Activated T-cell treated with anti-CD3 and anti-CD28 coated beads, Interleukin-2, amount 50 U/mL, for 24 hours (primary cell): ENCODE measurements around the gene KIAA0930.
A peak's percentile ranks its signal among the peaks of the same experiment; 100 is the strongest.

Experiments used
- DNase-seq: peaks from one replicate; pipeline ENCODE4 v3.0.0-alpha.2; 2020
- H3K27ac Mint-ChIP-seq: 2 replicates; pipeline ENCODE4 v1.8.0; 2020; ENCODE audit warnings: mild to moderate bottlenecking, mixed read lengths
- H3K27me3 Mint-ChIP-seq: 2 replicates; pipeline ENCODE4 v1.8.0; 2020; ENCODE audit warnings: mixed read lengths
- H3K36me3 Mint-ChIP-seq: 2 replicates; pipeline ENCODE4 v1.8.0; 2020; ENCODE audit warnings: low read depth, mixed read lengths
- H3K4me1 Mint-ChIP-seq: 2 replicates; pipeline ENCODE4 v1.8.0; 2020; ENCODE audit warnings: low read depth, mixed read lengths
- H3K4me3 Mint-ChIP-seq: 2 replicates; pipeline ENCODE4 v1.8.0; 2020; ENCODE audit warnings: mild to moderate bottlenecking, moderate library complexity, mixed read lengths
- H3K9me3 Mint-ChIP-seq: 2 replicates; pipeline ENCODE4 v1.8.0; 2020; ENCODE audit warnings: mixed read lengths

Gene KIAA0930

DNA sequence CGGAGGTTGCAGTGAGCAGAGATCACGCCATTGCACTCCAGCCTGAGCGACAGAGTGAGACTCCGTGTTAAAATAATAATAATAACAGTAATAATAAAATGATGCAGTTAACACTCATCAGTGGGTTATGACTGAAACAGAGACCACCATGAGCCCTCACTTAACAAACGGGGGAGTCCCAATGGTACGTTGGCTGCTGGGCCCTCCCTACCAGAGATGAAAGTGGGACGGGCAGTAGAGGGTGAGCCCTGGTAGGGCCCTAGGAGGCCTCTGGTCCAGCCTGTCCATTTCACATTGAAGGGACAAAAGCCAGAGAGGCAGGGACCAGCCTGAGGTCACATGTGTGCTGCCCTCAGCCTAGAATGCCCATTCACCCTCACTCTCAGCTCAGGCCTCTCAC is 13.7 kb upstream of the KIAA0930 start:
- H3K27ac Mint-ChIP-seq, result peak overlapping the region; percentile 88
- no peak overlapping the region for H3K4me3 Mint-ChIP-seq
- H3K36me3 Mint-ChIP-seq, result no peaks in the 10 kb centered on the region
- peaks cover 19% of the 10 kb centered on the region for H3K4me1 Mint-ChIP-seq
- DNase-seq, result no peak
- no peaks in the 10 kb centered on the region for H3K9me3 Mint-ChIP-seq
- H3K27me3 Mint-ChIP-seq, result no peaks in the 10 kb centered on the region

- H3K27me3 Mint-ChIP-seq, result no peaks in the 10 kb centered on the region
Observed at GRCh38 chr22:45253039-45253641, 12.4 kb upstream of the KIAA0930 start.

DNA sequence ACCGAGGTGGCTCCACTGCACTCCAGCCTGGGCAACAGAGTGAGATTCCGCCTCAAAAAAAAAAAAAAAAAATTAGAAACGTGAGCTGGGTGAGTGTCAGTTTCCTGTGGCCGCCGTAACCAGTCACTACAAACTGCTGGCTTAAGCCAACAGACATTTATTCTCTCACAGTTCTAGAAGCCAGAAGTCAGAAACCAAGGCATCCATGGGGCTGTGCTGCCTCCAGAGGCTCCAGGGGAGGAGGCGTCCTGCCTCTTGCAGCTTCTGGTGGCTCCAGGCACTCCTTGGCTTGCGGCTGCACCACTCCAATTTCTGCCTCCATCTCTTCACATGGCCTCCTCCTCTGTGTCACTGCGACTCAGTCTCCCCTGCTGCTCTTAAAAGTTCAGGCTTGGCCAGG is 11.1 kb upstream of the KIAA0930 start:
- no peak for DNase-seq
- Mint-ChIP-seq H3K4me1 (peaks cover 25% of the 10 kb centered on the region), H3K27ac (no peak overlapping the region), H3K27me3 (no peaks in the 10 kb centered on the region), H3K36me3 (no peaks in the 10 kb centered on the region), H3K9me3 (no peaks in the 10 kb centered on the region), H3K4me3 (no peak overlapping the region)

More at GRCh38 chr22:45253039-45253641, 12.4 kb upstream of the KIAA0930 start:
- DNase-seq, result no peak
- H3K36me3 Mint-ChIP-seq, result no peaks in the 10 kb centered on the region
- no peak overlapping the region for H3K4me3 Mint-ChIP-seq
- peaks cover 23% of the 10 kb centered on the region for H3K4me1 Mint-ChIP-seq
- H3K27ac Mint-ChIP-seq, result no peak overlapping the region
- H3K9me3 Mint-ChIP-seq, result no peaks in the 10 kb centered on the region

DNA sequence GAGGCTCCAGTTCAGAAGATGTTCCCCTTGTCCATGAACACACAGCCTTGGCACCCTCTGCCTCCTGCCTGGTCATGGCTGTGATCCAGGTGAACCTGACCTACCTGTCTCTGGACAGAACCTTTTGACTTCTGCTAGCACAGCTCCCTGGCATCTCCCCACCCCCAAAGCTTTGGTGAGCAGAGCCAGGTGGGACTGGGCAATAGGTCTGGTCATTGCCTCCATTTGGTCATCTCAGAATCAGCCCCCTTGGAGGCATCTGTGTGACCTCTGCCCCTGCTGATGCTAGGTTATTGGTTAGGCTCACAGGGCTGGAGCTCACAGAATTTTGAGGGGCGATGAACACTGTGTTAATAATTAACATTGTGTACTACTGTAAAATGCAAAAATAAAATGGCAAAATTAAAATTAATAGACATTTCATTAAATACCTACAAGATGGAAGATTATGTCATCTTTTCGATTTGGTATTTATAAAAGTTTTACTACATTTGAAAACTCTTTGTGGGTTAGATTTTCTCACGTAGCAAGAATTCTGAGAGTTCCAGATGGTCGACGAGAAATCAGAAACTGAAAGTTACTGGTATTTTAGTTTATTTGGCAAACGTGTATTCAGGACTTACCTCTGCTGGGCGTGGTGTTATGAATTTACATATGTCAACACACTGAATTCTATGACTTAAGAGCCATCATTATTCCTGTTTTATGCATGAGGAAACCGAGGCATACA is 8.3 kb upstream of the KIAA0930 start:
- H3K4me3 Mint-ChIP-seq, result no peak overlapping the region
- peaks cover 15% of the 10 kb centered on the region for H3K4me1 Mint-ChIP-seq
- H3K9me3 Mint-ChIP-seq, result no peaks in the 10 kb centered on the region
- no peak overlapping the region for H3K27ac Mint-ChIP-seq
- DNase-seq, result no peak
- H3K27me3 Mint-ChIP-seq, result no peaks in the 10 kb centered on the region
- no peaks in the 10 kb centered on the region for H3K36me3 Mint-ChIP-seq

- Mint-ChIP-seq H3K36me3 (no peaks in the 10 kb centered on the region), H3K4me1 (peaks cover 18% of the 10 kb centered on the region), H3K27ac (peak overlapping the region; percentile 63), H3K27me3 (no peaks in the 10 kb centered on the region), H3K4me3 (no peak overlapping the region), H3K9me3 (no peaks in the 10 kb centered on the region)
- no peak for DNase-seq
Observed at GRCh38 chr22:45246060-45246985, 5.6 kb upstream of the KIAA0930 start.

DNA sequence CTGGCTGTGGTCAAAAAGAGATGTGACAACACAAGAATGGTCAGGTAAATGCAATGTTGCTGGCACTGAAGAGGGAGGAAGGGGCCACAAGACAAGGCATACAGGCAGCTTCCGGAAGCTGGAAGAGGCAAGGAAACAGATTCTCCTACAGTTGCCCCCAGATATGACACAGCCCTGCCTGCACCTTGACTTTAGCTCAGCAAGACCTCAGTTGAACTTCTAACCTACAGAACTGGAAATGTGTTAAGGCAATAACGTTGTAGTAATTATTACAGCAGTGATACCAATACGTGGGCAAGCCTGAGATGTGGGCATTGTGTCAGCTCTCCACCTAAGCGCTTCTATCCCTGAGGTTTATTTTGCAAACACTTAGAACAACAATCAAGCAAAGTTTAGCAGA is 4.2 kb upstream of the KIAA0930 start:
- no peak for DNase-seq
- Mint-ChIP-seq H3K9me3 (no peaks in the 10 kb centered on the region), H3K36me3 (peaks cover 2% of the 10 kb centered on the region), H3K4me3 (no peak overlapping the region), H3K27me3 (no peaks in the 10 kb centered on the region), H3K27ac (no peak overlapping the region), H3K4me1 (peaks cover 25% of the 10 kb centered on the region)

- no peaks in the 10 kb centered on the region for H3K27me3 Mint-ChIP-seq
- no peak for DNase-seq
- H3K27ac Mint-ChIP-seq, result no peak overlapping the region
Observed at GRCh38 chr22:45242778-45243191, 2.1 kb upstream of the KIAA0930 start.

DNA sequence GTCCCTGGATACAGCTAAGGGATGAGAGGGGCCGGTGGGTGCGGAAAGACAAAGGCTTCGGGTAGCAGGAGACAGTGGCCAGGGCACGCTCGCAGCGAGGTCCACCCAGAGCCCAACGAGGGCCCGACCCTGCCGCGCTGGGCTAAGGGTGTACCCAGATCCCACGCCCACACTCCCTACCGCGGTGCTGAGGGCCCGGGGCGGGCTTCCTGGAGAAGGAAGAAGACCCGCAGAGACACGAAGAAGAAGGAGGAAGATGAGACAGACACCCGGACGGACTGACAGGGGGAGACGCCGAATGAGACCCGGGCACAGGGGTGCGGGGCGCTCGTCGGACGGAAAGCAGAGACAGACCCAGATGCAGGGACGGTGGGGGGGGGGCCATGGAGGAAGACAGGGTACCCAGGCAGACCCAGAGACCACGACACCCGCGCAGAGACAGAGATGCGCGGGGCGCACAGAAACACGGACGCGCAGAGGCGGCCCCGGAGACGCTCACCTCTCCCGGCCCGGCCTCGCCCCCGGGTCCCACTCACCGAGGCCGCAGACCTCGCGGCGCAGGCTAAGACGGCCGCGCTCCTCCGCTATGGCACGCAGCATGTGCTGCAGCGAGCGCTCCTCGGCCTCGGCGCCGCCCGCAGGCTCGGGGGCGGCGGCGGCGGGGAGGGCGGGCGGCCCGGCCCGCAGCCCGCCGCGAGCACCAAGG is 437 bp downstream of the KIAA0930 start:
- H3K4me1 Mint-ChIP-seq, result peaks cover 31% of the 10 kb centered on the region
- no peaks in the 10 kb centered on the region for H3K9me3 Mint-ChIP-seq
- H3K4me3 Mint-ChIP-seq, result peak overlapping the region; percentile 89
- peak overlapping the region; percentile 85 for H3K27ac Mint-ChIP-seq
- peak; percentile 69 for DNase-seq
- no peaks in the 10 kb centered on the region for H3K27me3 Mint-ChIP-seq
- peaks cover 21% of the 10 kb centered on the region for H3K36me3 Mint-ChIP-seq

More at GRCh38 chr22:45242778-45243191, 2.1 kb upstream of the KIAA0930 start:
- peaks cover 12% of the 10 kb centered on the region for H3K36me3 Mint-ChIP-seq
- no peaks in the 10 kb centered on the region for H3K9me3 Mint-ChIP-seq
- no peak overlapping the region for H3K4me3 Mint-ChIP-seq
- peaks cover 33% of the 10 kb centered on the region for H3K4me1 Mint-ChIP-seq

DNA sequence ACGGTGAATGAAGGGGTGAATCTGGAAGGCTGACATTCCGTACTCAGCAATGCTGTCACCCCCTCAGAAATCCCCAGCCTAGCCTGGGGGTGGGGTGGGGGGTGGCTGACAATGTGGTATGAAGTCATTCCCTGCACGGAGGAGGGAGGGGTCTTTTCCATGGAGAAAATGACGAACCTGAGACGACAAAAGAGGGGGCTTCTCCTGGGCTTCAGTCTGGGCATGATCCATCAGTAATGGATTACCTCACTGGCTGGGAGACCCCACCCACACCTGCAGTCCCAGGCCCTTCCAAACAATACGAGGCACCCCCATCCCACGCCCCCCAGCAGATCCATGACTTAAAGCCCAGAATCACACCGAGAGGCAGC is 1.0 kb downstream of the KIAA0930 start:
- H3K4me1 Mint-ChIP-seq, result peaks cover 31% of the 10 kb centered on the region

GRCh38 chr22:45238957-45239680 is 1.6 kb downstream of the KIAA0930 start:
- Mint-ChIP-seq H3K4me3 (peak overlapping the region; percentile 89), H3K4me1 (peaks cover 31% of the 10 kb centered on the region), H3K27ac (no peak overlapping the region), H3K9me3 (no peaks in the 10 kb centered on the region), H3K36me3 (peaks cover 21% of the 10 kb centered on the region), H3K27me3 (no peaks in the 10 kb centered on the region)
- DNase-seq, result no peak

More for the DNA sequence above, 1.0 kb downstream of the KIAA0930 start:
- DNase-seq, result no peak
- Mint-ChIP-seq H3K27ac (no peak overlapping the region), H3K9me3 (no peaks in the 10 kb centered on the region), H3K27me3 (no peaks in the 10 kb centered on the region), H3K36me3 (peaks cover 21% of the 10 kb centered on the region), H3K4me3 (peak overlapping the region; percentile 89)

DNA sequence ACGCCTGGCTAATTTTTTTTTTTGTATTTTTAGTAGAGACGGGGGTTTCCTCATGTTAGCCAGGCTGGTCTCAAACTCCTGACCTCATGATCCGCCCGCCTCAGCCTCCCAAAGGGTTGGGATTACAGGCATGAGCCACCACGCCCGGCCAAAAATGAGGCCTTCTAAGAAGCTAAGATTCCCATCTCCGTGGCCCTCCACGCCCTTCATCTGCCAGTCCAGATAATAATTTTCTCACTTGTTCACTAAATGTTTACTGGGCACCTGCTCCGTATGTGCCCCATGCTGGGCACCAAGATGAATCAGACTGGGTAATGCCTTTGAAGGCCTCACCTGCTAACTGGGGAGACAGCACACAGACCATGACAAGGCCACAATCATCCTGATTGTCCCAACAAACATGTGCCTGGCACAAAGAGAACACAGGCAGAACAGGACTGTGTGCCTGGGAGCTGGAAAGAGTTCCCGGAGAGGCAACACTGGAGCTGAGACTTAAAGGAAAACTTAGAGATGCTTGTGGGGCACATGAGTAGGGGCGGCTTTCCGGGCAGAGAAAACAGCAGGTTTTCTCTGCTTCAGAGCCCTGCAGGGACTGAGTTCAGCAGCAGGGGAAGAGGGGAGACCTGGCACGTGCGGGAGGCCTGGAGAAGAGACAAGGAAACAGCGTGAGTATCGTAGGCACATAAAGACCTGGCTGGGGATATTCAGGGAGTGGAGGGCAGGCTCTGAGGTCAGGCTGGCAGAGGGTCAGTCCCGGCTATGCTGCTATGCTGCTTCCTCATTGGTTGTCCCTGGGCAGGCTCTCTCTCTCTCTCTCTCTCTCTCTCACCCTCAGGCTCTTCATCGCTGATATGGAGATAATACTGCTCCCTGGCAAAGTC is 2.4 kb downstream of the KIAA0930 start:
- peaks cover 24% of the 10 kb centered on the region for H3K36me3 Mint-ChIP-seq
- no peaks in the 10 kb centered on the region for H3K27me3 Mint-ChIP-seq
- H3K27ac Mint-ChIP-seq, result no peak overlapping the region
- no peaks in the 10 kb centered on the region for H3K9me3 Mint-ChIP-seq
- no peak overlapping the region for H3K4me3 Mint-ChIP-seq
- H3K4me1 Mint-ChIP-seq, result peaks cover 31% of the 10 kb centered on the region
- DNase-seq, result no peak

DNA sequence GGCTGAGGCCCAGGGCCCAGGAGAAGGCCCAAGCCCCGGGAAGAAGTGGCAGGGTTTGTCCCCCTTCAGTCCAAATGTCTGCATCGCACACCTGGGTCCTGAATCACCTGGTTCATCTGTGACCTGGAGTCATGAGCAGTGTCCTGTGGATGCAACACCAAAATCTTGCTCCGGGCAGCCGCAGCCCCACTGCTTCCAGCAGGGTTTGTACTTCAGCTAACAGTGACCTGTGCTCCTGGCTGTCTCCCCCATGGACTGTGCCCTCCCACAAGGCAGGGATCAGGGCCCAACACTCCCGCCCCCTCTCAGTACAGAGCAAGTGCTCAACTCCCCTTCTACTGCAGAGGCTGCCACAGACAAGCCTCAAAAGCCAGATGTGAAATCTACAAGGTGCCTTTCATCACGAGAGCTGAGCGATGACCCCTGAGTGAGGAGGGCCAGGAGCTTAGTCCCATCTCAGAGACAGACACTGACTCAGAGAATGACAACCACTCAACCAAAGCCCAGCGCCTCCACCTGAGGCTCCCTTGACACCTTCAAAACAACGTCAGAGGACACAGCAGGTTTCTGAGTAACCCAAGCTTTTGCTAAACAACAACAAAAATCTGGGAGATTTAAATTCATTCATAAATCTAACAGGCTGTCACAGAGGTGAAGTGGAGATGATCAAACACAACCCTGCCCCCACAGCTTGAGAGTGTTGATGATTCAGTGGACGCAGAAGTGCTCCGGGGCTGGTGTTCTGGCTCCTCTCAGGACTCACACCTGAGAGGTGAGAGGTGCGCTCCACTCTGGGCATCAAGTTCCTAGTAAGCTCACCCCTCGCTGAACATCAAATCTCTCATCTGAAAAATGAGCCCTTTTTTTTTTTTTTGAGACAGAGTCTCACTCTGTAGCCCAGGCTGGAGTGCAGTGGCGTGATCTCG is 3.4 kb downstream of the KIAA0930 start:
- H3K4me1 Mint-ChIP-seq, result peaks cover 31% of the 10 kb centered on the region
- DNase-seq, result no peak
- no peaks in the 10 kb centered on the region for H3K27me3 Mint-ChIP-seq
- H3K36me3 Mint-ChIP-seq, result peaks cover 24% of the 10 kb centered on the region
- no peaks in the 10 kb centered on the region for H3K9me3 Mint-ChIP-seq
- H3K27ac Mint-ChIP-seq, result no peak overlapping the region
- H3K4me3 Mint-ChIP-seq, result no peak overlapping the region
